GM19023 (cell line): ENCODE results near the gene CAPN9.
"Not testable (repeated sequence)": the region's sequence is repeated elsewhere in the genome, so short reads cannot be mapped to it uniquely, and the experiment has no call there.

Experiments
- ATAC-seq: cut with Tn5 transposase; IDR thresholded peaks from one replicate; pipeline ENCODE4 v1.9.1; 2021; ENCODE audit warnings: mild to moderate bottlenecking, moderate library complexity; ENCODE audit not compliant: unreplicated experiment

CAPN9 gene, protein sequence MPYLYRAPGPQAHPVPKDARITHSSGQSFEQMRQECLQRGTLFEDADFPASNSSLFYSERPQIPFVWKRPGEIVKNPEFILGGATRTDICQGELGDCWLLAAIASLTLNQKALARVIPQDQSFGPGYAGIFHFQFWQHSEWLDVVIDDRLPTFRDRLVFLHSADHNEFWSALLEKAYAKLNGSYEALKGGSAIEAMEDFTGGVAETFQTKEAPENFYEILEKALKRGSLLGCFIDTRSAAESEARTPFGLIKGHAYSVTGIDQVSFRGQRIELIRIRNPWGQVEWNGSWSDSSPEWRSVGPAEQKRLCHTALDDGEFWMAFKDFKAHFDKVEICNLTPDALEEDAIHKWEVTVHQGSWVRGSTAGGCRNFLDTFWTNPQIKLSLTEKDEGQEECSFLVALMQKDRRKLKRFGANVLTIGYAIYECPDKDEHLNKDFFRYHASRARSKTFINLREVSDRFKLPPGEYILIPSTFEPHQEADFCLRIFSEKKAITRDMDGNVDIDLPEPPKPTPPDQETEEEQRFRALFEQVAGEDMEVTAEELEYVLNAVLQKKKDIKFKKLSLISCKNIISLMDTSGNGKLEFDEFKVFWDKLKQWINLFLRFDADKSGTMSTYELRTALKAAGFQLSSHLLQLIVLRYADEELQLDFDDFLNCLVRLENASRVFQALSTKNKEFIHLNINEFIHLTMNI

DNA sequence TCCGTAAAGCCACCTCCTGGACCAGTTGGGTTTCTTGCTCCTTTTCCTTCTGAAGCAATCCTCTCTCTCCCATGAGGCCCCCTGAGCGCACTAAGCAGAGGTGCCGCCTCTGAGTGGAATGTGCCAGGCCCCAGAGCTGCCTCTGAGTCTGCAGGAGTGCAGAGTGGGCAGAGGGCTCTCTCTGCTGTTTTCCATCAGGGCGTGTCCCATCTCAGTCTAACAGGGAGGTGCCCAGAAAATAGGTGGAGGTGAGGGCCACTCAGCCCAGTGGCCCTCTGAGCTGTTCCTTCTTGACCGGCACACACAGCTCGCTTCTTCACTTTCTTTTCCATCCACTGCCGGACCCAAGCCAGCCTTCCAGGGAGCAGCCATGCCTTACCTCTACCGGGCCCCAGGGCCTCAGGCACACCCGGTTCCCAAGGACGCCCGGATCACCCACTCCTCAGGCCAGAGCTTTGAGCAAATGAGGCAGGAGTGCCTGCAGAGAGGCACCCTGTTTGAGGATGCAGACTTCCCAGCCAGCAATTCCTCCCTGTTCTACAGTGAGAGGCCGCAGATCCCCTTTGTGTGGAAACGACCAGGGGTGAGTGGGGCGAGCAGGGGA, at the start of gene CAPN9:
TSS of gene CAPN9 (plus strand) at position 262 of the 604 bp plus-strand sequence. CDS start at position 371, 109 bp downstream.
- ATAC-seq = no peak

DNA sequence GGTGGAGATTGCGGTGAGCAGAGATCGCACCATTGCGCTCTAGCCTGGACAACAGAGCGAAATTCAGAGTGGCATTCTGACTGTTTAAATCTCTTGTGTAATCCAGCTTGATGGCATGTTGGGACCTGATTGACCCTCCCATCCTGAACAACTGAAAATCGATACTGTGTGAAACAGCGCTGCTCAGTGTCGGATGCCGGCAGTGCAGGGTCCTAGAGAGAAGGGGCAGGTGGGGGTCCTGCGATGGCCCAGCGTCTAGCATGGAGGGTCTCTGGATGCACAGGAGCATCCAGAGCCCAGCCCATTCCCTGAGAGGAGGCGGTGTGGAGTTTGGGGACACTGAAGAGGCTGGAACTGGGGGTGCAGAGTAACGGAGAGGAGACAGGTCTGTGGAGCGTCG, 49.1 kb upstream of the CAPN9 start:
- no peak for ATAC-seq

DNA sequence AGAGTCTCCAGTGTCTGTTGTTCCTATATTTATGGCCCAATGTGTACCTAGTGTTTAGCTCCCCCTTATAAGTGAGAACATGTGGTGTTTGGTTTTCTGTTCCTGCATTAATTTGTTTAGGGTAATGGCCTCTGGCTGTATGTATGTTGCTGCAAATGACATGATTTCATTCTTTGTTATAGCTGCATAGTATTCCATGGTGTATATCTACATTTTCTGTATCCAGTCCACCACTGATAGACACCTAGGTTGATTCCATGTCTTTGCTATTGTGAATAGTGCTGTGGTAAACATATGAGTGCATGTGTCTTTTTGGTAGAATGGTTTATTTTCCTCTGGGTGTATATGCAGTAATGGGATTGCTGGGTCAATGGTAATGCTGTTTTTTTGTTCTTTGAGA, 48.2 kb upstream of the CAPN9 start:
- not testable (repeated sequence) for ATAC-seq

DNA sequence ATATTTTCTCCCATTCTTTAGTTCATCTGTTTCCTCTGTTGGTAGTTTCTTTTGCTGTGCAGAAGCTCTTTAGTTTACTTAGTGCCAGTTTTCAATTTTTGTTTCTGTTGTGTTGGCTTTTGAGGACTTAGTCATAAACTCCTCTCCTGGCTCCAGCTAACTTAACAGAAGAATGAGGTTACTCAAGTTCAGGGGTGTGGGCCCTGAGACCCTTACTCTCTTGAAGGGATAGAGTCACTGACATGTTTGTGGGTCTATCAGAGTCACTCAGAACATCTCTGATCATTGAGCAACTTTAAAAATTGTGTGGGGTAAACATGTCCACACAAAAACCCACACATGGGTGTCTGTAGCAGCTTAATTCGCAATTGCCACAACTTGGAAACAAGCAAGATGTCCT, 47.5 kb upstream of the CAPN9 start:
- ATAC-seq = no peak

DNA sequence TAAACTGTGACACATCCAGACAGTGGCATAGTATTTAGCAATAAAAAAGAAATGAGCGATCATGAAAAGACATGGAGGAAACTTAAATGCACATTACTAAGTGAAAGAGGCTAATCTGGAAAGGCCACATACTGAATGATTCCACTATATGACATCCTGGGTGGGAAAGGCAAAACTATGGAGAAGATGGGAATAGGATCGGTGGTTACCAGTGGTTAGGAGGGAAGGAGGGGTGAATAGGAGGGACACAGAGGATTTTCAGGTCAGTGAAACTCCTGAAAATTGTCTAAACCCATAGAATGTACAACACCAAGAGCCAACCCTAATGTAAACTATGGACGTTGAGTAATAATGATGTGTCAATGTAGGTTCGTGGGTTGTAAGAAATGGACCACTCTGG, 47.1 kb upstream of the CAPN9 start:
- no peak for ATAC-seq

DNA sequence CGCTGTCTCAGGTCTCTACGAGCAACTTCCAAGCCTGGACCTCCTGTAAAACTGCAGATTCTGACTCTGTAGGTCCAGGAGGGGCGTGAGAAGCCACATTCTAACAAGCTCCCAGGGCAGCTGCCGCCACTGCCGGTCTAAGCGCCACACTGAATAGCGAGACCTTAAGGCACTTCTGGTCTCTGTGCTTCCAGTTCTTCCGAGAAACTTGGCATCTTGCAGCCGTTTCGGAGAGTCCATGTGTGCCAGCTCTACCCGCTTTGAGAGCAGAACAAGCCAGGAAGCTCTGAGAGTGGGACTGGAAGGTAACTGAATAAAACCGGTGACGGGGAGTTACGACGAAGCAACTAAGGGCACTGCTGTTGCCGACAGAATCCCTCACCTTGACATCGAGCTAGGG, 45.8 kb upstream of the CAPN9 start:
- no peak for ATAC-seq

DNA sequence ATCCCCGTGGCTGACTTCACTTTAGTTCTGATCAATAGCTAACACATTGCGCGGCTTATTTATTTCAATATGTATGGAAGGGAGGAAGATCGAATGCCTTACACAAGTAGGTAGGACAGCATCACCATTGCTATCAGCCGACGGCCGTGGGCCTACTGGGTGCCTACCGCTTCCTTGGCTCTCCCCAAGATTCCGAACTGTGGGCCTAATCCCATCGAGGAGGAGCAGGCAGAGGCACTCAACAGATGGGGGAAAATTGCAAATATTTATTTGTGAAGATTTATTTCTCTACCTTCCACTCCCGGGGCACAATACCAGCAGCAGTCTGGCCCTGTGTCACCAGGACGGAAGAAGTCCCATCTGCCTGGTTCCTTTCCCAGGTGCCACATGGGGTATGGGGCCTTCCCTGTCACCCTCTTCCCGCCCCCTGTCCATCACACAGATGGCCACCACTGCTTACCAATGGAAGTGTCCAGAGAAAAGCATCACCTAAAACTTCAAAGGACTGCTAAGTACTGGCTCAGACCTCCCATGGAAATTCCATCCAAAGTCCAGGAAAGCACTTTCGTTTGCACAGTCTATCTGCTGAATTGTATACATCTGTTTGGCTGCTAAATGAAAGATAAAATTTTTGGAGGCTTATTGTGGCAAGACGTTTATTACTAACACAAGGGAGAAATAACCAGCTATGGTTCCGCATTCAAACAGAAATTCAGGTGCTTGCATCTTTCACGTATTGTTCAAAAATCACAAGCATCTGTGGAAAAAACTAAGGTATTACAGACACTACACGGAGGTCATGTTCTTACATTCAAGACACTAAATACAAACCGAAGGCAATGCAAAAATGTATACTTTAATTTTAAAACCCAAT, 45.1 kb upstream of the CAPN9 start:
- ATAC-seq = no peak

DNA sequence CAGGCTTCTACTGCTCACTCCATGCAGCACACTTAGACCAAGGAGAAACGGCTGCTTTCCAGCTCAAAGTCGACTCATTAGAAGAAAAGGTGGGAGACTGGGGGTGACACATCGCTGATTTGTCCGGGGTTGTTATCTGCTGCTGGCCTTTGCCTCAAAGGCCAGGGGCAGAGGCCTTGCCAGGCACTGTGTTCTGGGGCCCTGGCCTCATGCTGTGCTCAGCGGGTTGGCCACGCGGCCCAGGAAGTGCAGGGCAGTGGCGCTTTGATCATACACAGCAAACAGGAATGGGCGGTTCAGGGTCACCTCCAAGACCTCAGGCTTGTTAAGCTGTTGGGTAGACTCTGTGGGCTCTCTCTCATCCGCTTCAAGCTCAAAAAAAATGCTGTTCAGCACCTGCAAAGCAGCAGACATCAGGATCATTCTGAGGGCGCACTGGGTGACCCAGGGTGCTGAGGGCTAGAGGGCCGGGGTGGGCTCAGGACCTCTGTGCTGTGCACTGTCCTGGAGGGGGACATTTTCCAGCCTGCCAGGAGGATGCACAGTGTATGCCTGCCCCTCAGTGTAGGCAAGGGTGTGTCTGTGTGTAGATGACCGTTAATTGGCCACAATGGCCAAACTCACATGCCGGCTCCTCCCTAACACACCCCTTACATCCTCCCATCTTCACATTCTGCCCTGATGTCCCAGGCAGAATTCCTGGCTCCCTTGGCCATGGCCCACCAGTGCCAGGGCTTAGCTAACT, 44.1 kb upstream of the CAPN9 start:
- no peak for ATAC-seq

DNA sequence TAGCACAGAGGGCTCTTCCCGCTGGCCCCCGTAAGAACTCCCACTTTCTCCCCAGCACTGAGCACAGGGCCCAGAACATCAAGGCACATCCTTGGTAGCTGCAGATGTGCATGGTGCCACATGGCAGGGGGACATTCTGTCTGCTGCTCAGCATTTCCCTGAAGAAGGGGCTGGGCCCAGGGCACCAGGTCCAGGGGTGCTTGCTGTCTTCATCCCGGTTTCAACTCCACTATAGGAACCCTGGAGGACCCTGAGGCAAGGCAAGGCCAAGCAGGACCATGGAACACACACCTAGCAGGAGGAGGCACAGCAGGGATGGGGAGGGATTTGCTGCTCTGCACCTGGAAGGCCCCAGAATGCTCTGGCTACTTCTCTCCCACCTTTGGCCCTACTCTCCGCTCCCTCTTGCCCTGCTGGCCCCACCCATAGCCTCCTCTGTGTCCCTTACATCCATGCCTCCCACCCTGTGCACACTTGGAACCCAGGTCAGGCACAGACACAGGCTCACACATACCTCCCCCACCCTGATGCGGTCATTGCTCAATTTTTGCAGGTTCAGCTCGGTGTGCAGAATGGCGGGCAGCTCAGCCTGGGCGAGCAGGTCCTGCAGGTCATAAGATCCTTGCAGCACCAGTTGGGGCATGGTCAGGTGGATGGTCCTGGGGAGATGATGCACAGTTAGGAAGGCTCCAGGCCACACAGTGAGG, 43.4 kb upstream of the CAPN9 start:
- no peak for ATAC-seq

DNA sequence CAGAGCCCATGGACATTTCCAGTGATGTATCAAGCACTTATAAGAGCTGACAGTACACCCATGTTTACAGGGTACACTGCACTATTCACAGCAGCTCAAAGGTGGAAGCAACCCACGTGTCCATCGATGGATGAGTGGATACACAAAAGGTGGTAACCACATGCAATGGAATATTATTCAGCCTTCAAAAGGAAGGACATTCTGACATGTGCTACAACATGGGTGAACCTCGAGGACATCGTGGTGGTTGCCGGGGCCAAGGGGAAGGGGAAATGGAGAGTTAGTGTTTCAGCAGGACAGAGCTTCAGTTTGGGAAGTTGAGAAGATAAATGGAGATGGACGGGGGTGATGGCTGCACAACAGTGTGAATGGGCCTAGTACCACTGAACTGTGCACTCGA, 42.4 kb upstream of the CAPN9 start:
- ATAC-seq = no peak

DNA sequence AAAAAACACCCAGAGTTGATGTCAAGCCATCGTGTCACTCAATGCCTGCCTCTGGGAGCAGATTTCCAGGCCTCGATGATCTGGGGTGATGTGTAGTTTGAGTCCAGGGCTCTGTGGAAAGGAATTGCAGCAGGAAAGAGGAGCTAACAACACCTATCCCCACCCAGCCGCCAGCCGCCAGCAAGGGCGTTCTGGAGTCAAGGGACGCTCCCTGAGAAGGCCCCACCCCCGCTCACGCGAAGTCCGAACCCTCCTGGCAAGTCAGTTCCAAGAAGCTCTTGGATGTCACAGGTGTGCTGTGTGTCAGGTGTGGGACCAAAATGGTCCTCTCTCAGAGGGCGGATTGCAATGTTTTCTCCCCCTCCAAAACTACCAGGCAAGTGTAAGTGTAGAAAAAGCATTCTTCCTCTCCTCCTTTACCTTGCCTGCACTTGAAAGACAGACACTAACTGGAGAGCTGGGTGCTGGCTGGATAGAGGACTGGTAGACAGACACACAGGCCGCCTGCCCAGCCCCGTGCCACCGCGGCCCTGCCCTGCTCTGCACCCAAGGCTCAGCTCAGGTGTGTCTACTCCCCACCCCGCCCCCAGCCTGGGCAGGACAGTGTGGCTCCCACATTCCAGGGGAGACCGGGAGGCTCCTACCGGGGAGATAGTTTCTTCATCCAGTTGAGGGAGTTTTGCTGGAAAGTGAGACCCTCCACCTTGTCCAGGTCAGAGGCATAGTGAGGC, 41.7 kb upstream of the CAPN9 start:
- ATAC-seq = no peak

DNA sequence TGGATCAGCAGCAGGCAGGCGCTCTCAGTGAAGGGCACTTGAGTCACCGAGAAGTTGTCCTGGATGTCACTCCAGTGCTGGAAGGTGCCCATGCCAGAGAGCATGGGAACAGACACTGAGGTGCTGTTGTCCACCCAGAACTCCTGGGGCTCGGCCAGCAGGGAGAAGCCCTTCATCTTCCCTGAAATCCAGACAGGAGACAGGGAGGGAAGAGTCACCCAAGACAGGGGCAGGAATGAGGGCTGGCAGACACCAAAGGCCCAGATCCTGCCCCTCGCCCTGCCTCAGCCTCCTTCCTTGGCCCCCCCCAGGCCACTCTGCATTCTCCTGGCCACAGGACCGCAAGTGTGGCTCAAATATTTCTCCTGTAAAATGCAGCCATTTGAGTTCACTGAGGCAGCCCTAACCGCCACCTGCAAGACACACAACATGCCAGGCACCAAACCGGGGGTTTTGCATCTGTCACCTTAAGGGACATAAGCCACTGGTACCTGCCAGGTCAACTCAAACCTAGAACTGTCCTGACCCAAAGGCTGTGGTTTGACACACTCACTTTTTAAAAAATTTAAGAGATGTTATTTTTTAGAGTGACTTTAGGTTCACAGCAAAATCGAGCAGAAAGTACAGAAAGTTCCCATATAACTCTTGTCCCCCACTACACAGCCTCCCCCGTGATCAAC, 41.0 kb upstream of the CAPN9 start:
- ATAC-seq = no peak

DNA sequence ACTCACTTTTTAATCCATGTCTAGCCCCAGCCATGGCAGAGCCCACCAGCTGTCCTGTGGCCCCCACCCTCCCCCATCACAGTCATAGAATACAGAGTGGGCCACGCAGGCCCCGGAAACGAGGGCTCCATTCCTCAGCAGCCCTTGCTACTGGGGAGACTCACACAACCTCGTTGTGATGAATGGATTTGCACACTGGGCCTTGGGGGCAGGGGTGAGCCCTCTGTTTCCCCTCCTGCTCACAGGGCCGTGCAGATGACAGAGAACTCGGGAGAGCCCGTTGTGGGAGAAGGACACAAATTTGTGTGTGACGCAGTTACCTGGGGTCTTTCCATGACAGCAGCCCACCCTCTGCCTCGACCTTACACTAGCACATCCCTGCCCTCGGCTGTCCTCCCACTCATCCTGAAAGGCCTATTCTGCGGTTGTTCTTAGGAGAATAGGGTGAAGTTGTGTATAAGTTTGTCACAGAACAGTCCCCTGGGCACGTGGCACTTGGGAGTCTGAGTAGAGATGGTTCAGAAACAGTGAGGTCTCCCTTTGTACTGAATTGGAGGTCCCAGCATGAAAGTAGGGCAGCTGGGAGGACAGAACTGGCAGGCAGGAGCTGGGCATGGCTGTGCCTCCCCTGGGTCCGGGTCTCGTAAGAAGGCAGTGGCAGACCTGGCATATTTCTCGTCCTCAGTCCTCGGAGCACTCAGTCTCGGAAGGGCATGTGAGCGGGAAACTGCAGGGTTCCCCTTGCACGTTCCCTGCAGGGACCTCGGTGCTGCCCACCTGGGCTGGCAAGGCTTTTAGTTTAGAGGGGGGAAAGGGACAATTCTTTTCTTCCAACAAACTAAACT, 40.1 kb upstream of the CAPN9 start:
- ATAC-seq = no peak

DNA sequence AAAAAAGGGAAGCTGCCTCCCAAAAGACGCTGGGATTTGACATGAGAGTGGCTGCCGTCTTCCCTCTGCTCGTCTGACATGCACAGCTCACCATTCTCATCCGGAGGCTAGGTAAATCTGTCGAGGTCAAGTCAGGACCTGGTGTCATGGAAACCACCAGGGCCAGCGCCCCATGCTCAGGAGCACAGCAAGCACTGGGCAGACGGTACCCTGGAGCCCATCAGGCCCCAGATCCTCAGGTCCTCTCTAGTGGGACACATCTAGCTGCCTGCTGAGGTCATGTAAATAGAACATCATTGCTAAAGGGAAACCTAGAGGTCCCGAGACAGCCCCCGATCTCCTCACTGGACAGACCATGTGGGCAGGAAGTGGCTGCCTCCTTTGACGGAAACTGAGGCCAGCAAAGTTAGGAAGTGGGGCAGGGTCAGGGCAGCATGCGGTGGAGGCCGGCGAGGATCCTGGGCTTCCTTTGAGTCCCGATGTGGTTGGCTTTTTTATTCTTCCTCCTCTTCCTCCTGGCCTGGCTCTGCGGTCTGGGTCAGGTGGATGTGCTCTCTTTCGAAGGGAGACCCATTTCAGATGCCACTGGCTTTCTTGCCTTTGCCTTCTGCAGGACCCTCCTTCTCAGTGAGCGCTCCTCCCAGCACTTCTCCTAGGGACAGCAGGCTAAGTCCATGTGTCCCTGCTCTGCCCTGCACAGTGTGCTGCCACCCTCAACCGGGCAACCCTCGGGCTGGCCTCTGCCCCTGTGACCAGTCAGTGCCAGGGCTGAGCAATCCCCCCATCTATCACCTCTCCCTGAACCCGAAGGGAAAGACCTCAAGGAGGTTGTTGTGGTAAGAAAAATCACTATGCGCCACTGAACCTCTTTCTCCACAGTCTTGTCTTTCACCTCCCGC, 39.2 kb upstream of the CAPN9 start:
- no peak for ATAC-seq

DNA sequence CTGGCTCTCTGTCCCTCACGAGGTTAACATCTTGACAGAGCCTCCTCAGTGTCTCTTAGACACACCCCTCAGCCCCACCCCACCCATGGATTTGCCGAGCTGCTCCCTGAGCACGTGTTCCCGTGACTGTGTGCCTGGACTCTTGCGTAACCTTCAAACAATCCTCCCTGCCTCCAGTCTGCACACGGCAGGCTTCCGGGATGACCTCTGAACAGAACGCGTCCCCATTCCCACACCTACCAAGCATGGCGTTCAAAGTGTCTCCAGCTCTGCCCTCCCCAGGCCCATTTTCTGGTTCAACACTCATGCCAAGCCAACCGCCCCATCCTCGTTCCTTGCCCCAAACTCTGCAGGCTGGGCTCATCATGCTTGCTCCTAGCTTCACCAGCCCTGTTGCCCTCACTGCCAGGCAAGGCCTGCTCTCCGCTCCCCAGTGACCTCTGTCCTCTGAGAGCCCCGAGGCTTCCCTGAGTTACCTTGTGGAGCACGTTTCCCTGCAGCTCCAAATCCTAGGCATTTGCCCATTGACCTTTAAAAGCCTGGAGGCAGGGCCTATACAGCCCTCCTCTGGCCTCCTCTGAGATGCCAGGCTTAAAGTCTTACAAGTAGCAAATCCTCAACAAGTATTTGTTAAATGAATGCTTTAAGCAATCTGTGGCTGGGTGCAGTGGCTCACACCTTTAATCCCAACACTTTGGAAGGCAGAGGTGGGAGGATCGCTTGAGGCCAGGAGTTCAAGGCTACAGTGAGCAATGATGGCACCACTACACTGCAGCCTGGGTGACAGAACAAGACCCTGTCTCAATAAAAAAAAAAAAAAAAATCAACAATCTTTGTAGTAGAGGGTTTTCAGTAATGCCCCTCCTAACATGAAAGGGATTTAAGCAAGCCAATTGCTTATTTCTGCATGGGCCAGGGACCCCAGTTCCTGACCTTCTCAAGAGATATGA, 38.3 kb upstream of the CAPN9 start:
- no peak for ATAC-seq
